Measurements from ENCODE around the gene ASGR1.
"Not testable (repeated sequence)": the region's sequence is repeated elsewhere in the genome, so short reads cannot be mapped to it uniquely, and the experiment has no call there.

GRCh38 chr17:7158424-7158823 lies 20.7 kb downstream of the ASGR1 start:
- not testable (repeated sequence) for TF ChIP-seq CTCF, POLR2A (IDR thresholded peaks at IDR 0.05)
